PFSK-1 (cell line): ENCODE measurements around the gene ILDR2.

Experiments
- FOXP2 ChIP-seq: optimal IDR thresholded peaks from 2 replicates; pipeline ENCODE3; 2011; ENCODE audit warnings: borderline replicate concordance, control low read depth, inconsistent platforms; ENCODE audit not compliant: insufficient read depth; ENCODE audit errors: extremely low read length, extremely low read depth
- POLR2AphosphoS5 ChIP-seq: IDR thresholded peaks from 2 replicates; pipeline ENCODE4 v1.6.1; 2012; ENCODE audit warnings: low read depth, mild to moderate bottlenecking, control low read depth, low read length, moderate library complexity
- REST ChIP-seq, 2 experiments: IDR thresholded peaks; 2 replicates each; pipeline versions ENCODE4 v1.6.1 to v1.8.0; 2011 to 2012; ENCODE audit warnings: low read depth in 2 of 2, low read length in 2 of 2, control low read depth in 1 of 2, inconsistent platforms in 1 of 2, mild to moderate bottlenecking in 1 of 2, moderate library complexity in 1 of 2; ENCODE audit not compliant: insufficient read depth in 1 of 2
- SIN3A ChIP-seq: IDR thresholded peaks from 2 replicates; pipeline ENCODE4 v1.6.1; 2012; ENCODE audit warnings: mild to moderate bottlenecking, low read length, moderate library complexity, borderline replicate concordance; ENCODE audit not compliant: insufficient read depth
- TAF1 ChIP-seq: IDR thresholded peaks from 2 replicates; pipeline ENCODE4 v1.6.1; 2012; ENCODE audit warnings: low read length, control low read depth, borderline replicate concordance; ENCODE audit not compliant: insufficient read depth

The ILDR2 gene

GRCh38 chr1:166915042-166915441, 60.3 kb downstream of the ILDR2 start:
- TF ChIP-seq REST (IDR thresholded peaks at IDR 0.05; ENCODE audit: insufficient read depth in 1 of 2, low read depth in 2 of 2, low read length in 2 of 2) (no peak), POLR2AphosphoS5 (no peak), SIN3A (no peak), FOXP2 (no peak), TAF1 (no peak)

GRCh38 chr1:166914111-166914510, 61.2 kb downstream of the ILDR2 start:
- no peak for TF ChIP-seq TAF1
- TF ChIP-seq SIN3A: no peak
- no peak for TF ChIP-seq REST (IDR thresholded peaks at IDR 0.05; ENCODE audit: insufficient read depth in 1 of 2, low read depth in 2 of 2, low read length in 2 of 2)
- TF ChIP-seq FOXP2: no peak
- no peak for TF ChIP-seq POLR2AphosphoS5

- no peak for TF ChIP-seq FOXP2
Measured at GRCh38 chr1:166911624-166912023, 63.7 kb downstream of the ILDR2 start.

GRCh38 chr1:166910396-166910994, 64.8 kb downstream of the ILDR2 start:
- no peak for TF ChIP-seq TAF1
- TF ChIP-seq POLR2AphosphoS5: no peak
- no peak for TF ChIP-seq REST (IDR thresholded peaks at IDR 0.05; ENCODE audit: insufficient read depth in 1 of 2, low read depth in 2 of 2, low read length in 2 of 2)
- no peak for TF ChIP-seq FOXP2
- TF ChIP-seq SIN3A: no peak

GRCh38 chr1:166908942-166909341, 66.4 kb downstream of the ILDR2 start:
- TF ChIP-seq REST (IDR thresholded peaks at IDR 0.05; ENCODE audit: insufficient read depth in 1 of 2, low read depth in 2 of 2, low read length in 2 of 2): no peak
- no peak for TF ChIP-seq FOXP2
- no peak for TF ChIP-seq TAF1
- no peak for TF ChIP-seq POLR2AphosphoS5
- TF ChIP-seq SIN3A: no peak
